Adipocyte (in vitro differentiated cells): ENCODE results near the gene KRTAP10-5.
"Not testable (repeated sequence)": the region's sequence is repeated elsewhere in the genome, so short reads cannot be mapped to it uniquely, and the experiment has no call there.

Experiments
- DNase-seq: peaks from one replicate; pipeline ENCODE4 v3.0.0-alpha.2; 2015; ENCODE audit warnings: low read depth
- H3K27me3 ChIP-seq: replicated peaks from 2 replicates; pipeline ENCODE4 v1.7.0; 2013; ENCODE audit warnings: mild to moderate bottlenecking, low read length, moderate library complexity; ENCODE audit not compliant: control insufficient read depth, insufficient read depth
- H3K36me3 ChIP-seq: 2 replicates; pipeline ENCODE4 v1.7.0; 2013; ENCODE audit warnings: low read length, mild to moderate bottlenecking, moderate library complexity; ENCODE audit not compliant: control insufficient read depth, insufficient read depth, severe bottlenecking
- H3K4me1 ChIP-seq: 2 replicates; pipeline ENCODE4 v1.7.0; 2013; ENCODE audit warnings: mild to moderate bottlenecking, low read length, moderate library complexity; ENCODE audit not compliant: control insufficient read depth, insufficient read depth
- H3K4me3 ChIP-seq: 2 replicates; pipeline ENCODE4 v1.7.0; 2013; ENCODE audit warnings: mild to moderate bottlenecking, low read length, moderate library complexity
- H3K9ac ChIP-seq: 2 replicates; pipeline ENCODE4 v1.7.0; 2013; ENCODE audit warnings: mild to moderate bottlenecking, low read length, moderate library complexity
- H3K9me3 ChIP-seq: 2 replicates; pipeline ENCODE4 v1.7.0; 2013; ENCODE audit warnings: mild to moderate bottlenecking, low read length, moderate library complexity; ENCODE audit not compliant: control insufficient read depth

The KRTAP10-5 gene

DNA sequence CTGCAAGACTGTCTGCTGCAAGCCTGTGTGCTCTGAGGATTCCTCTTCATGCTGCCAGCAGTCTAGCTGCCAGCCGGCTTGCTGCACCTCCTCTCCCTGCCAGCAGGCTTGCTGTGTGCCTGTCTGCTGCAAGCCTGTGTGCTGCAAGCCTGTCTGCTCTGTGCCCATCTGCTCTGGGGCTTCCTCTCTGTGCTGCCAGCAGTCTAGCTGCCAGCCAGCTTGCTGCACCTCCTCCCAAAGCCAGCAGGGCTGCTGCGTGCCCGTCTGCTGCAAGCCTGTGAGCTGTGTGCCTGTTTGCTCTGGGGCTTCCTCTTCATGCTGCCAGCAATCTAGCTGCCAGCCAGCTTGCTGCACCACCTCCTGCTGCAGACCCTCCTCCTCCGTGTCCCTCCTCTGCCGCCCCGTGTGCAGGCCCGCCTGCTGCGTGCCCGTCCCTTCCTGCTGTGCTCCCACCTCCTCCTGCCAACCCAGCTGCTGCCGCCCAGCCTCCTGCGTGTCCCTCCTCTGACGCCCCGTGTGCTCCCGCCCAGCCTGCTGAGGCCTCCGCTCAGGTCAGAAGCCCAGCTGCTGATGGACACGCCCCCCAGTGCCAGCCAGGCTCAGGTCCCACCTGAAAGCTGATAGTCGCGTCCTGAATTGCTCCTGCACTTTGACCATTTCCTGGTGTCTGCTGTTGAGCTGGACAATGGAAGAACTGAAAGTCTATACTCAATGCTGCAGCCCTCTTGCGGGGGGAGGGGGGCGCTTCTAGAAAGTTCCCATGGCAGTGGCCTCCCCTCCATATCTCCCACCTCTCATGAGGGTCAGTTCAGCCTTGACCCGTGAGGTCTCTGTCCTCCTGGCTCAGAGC is 5.7 kb downstream of the KRTAP10-5 start:
- DNase-seq: no peak
- Histone ChIP-seq H3K27me3 (peaks cover 2% of the 10 kb centered on the region), H3K9me3 (peaks cover 27% of the 10 kb centered on the region), H3K9ac (no peak overlapping the region), H3K36me3 (no peaks in the 10 kb centered on the region), H3K4me1 (no peaks in the 10 kb centered on the region), H3K4me3 (no peak overlapping the region)

DNA sequence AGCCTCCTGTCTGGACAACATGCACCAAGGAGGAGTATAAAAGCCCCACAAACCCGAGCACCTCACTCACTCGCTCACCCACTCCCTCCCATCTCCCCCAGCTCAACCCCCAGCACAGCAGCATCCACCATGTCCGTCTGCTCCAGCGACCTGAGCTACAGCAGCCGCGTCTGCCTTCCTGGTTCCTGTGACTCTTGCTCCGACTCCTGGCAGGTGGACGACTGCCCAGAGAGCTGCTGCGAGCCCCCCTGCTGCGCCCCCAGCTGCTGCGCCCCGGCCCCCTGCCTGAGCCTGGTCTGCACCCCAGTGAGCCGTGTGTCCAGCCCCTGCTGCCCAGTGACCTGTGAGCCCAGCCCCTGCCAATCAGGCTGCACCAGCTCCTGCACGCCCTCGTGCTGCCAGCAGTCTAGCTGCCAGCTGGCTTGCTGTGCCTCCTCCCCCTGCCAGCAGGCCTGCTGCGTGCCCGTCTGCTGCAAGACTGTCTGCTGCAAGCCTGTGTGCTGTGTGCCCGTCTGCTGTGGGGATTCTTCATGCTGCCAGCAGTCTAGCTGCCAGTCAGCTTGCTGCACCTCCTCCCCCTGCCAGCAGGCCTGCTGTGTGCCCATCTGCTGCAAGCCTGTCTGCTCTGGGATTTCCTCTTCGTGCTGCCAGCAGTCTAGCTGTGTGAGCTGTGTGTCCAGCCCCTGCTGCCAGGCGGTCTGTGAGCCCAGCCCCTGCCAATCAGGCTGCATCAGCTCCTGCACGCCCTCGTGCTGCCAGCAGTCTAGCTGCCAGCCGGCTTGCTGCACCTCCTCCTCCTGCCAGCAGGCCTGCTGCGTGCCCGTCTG is 6.6 kb downstream of the KRTAP10-5 start, which contains the start of gene KRTAP10-4:
Gene KRTAP10-4 (plus strand): TSS at position 100 of the 827 bp plus-strand sequence. CDS start 30 bp downstream, at position 130.
- not testable (repeated sequence) for H3K27me3 ChIP-seq, H3K9ac ChIP-seq, DNase-seq, H3K36me3 ChIP-seq, H3K4me3 ChIP-seq, H3K4me1 ChIP-seq
- H3K9me3 ChIP-seq: peaks cover 27% of the 10 kb centered on the region

- peaks cover 7% of the 10 kb centered on the region for H3K27me3 ChIP-seq
- H3K36me3 ChIP-seq: no peaks in the 10 kb centered on the region
- no peak for DNase-seq
These were observed 7.3 kb downstream of the KRTAP10-5 start for GRCh38 chr21:44572959-44573583.

DNA sequence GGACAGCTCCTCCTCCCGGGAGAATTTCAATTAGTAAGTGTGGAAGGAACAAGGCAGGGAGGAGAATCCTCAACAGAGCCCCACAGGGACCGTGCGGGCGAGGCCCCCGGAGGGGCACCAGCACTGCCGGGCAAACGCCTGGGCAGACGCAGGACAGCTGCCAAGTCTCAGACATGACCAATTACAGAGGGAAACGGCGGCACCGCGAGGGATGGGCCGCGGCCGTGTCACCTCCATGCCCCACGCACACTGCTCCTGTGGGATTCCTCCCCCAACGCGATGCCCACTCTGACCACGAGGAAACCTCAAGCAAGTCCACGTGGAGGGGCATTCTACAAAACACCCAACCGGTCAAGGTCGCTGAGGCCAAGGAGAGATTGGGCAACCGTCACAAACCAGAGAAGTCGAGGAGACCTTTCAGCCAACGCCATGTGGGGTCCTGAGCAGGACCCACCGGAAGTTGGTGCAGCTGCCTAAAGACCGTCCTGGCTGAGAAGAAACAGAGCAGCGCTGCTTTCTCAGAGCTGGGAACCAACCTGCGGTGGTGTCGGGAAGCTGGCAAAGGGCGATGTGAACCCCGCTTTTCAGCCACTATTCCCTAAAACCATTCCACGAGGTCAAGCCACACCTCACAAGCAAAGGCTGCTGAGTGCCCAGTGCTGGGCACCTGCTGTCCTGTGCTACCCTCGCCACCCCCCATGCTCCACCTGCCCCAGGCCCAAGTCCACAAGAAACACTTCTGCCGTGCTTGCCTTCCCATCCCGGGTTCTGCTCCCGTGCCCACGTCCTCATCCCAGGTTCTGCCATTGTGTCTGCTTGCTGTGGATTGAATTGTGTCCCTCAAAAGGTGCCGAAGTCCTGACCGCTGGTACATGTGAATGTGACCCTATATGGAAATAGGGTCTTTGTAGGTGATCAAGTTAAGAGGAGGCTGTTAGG is 8.3 kb downstream of the KRTAP10-5 start:
- Histone ChIP-seq H3K9me3 (peaks cover 23% of the 10 kb centered on the region), H3K4me1 (no peaks in the 10 kb centered on the region), H3K9ac (no peak overlapping the region), H3K27me3 (peaks cover 7% of the 10 kb centered on the region), H3K4me3 (no peak overlapping the region), H3K36me3 (no peaks in the 10 kb centered on the region)
- DNase-seq: no peak

More at GRCh38 chr21:44572959-44573583, 7.3 kb downstream of the KRTAP10-5 start:
- no peak overlapping the region for H3K9ac ChIP-seq
- no peaks in the 10 kb centered on the region for H3K4me1 ChIP-seq
- H3K9me3 ChIP-seq: peaks cover 27% of the 10 kb centered on the region
- no peak overlapping the region for H3K4me3 ChIP-seq

GRCh38 chr21:44571296-44571695 is 9.1 kb downstream of the KRTAP10-5 start:
- no peaks in the 10 kb centered on the region for H3K4me1 ChIP-seq
- peaks cover 7% of the 10 kb centered on the region for H3K27me3 ChIP-seq
- peaks cover 15% of the 10 kb centered on the region for H3K9me3 ChIP-seq
- no peaks in the 10 kb centered on the region for H3K36me3 ChIP-seq
- H3K9ac ChIP-seq: no peak overlapping the region
- no peak for DNase-seq
- no peak overlapping the region for H3K4me3 ChIP-seq

GRCh38 chr21:44569861-44570517 is 10.4 kb downstream of the KRTAP10-5 start:
- no peaks in the 10 kb centered on the region for H3K36me3 ChIP-seq
- H3K9ac ChIP-seq: no peak overlapping the region
- peaks cover 8% of the 10 kb centered on the region for H3K9me3 ChIP-seq
- no peak for DNase-seq
- H3K4me1 ChIP-seq: no peaks in the 10 kb centered on the region
- peaks cover 7% of the 10 kb centered on the region for H3K27me3 ChIP-seq
- H3K4me3 ChIP-seq: no peak overlapping the region

- Histone ChIP-seq H3K4me3 (no peak overlapping the region), H3K9ac (no peak overlapping the region)
- no peak for DNase-seq
These were observed 11.5 kb downstream of the KRTAP10-5 start for GRCh38 chr21:44568667-44569556.

DNA sequence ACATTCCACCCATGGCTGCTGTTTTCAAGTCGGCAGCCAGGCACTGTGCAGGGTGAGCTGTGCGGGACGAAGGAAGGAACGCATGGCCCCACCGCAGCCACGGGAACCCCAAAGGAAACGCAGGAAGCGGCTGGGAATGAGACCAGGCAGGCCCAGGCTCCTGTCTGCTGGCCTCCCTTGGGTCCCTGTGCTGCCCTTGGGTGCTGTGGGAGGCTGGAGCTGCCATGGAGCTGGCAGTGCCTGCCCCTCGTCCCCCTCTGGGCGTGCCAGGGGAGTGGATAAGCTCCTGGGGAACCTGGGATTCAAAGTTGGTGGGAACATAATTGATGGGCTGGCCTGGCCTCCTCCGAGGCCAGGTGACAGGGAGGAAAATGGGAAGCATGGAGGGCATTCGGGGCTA is 12.1 kb downstream of the KRTAP10-5 start:
- no peak for DNase-seq
- Histone ChIP-seq H3K4me3 (no peak overlapping the region), H3K27me3 (peaks cover 7% of the 10 kb centered on the region), H3K36me3 (no peaks in the 10 kb centered on the region), H3K9ac (no peak overlapping the region), H3K9me3 (peaks cover 22% of the 10 kb centered on the region), H3K4me1 (no peaks in the 10 kb centered on the region)

More at GRCh38 chr21:44568667-44569556, 11.5 kb downstream of the KRTAP10-5 start:
- H3K27me3 ChIP-seq: peaks cover 7% of the 10 kb centered on the region
- H3K36me3 ChIP-seq: no peaks in the 10 kb centered on the region
- H3K9me3 ChIP-seq: peaks cover 16% of the 10 kb centered on the region
- H3K4me1 ChIP-seq: no peaks in the 10 kb centered on the region

GRCh38 chr21:44567481-44568171 is 12.8 kb downstream of the KRTAP10-5 start:
- H3K27me3 ChIP-seq: peaks cover 7% of the 10 kb centered on the region
- no peak overlapping the region for H3K9ac ChIP-seq
- H3K9me3 ChIP-seq: peaks cover 28% of the 10 kb centered on the region
- no peak overlapping the region for H3K4me3 ChIP-seq
- DNase-seq: no peak
- no peaks in the 10 kb centered on the region for H3K36me3 ChIP-seq
- H3K4me1 ChIP-seq: no peaks in the 10 kb centered on the region
